NOMO-1 treated with dmso at 0.1 percent for 144 hours (cell line): ENCODE results near the gene EXOC4.

Source experiments
- DNase-seq: peaks from one replicate; lab custom pipeline; 2025; ENCODE audit not compliant: unreplicated experiment; lab: John Stamatoyannopoulos, UW

Gene EXOC4

DNA sequence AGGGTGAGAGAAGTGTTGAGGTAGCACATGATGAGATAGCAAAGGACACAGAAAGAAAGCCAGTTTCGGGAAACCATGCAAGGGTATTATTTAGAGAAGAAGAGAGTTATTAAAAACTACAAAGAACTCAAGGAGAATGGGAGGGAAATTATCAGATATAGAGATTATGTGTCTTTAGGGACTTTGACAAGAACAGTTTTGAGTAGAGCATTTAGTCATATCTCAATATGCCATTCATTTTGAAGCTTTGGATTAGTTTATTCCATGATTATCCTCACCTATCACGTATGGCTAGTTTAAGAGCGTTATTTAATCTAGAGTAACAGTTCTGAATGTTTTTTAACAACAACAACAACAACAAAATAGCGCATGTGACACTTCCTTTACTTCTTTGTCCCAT is 409.4 kb downstream of the EXOC4 start:
- DNase-seq: no peak

DNA sequence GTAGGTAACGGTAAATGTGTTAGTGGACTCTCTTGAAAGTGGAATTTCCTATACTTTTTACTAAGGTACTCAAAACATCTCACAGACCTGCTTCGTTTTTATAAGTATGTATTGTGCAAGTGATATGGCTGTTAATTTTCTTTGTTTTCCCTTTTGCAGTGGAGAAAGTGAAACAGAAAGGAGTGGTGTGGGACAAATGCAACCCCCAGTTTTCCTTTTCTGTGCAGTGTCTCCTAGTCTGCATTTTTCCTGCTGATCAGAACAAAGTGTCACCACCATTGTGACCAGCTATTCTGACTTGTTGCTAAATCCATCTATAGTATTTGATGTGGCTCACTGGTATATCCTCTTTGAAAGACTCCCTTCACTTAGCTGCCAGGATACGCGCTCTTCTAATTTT is 410.0 kb downstream of the EXOC4 start:
- no peak for DNase-seq

DNA sequence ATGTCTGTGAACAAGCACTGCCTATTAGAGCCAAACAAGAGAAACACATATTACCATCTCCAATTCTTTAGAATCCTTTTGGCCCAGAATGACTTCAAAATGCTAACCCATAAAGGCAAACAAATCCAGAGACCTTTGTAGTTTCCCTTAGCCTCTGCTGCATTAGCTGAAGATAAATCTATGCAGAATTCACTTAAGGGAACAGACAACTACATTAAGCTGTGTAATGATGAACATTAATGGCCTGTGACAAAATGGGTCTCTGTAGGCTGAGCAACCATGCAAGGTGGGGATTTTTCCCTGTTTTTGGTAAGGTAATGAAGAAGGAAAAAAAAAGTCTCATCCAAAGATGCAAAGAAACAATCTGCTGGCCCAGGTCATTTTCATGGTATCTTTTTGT is 411.6 kb downstream of the EXOC4 start:
- no peak for DNase-seq

DNA sequence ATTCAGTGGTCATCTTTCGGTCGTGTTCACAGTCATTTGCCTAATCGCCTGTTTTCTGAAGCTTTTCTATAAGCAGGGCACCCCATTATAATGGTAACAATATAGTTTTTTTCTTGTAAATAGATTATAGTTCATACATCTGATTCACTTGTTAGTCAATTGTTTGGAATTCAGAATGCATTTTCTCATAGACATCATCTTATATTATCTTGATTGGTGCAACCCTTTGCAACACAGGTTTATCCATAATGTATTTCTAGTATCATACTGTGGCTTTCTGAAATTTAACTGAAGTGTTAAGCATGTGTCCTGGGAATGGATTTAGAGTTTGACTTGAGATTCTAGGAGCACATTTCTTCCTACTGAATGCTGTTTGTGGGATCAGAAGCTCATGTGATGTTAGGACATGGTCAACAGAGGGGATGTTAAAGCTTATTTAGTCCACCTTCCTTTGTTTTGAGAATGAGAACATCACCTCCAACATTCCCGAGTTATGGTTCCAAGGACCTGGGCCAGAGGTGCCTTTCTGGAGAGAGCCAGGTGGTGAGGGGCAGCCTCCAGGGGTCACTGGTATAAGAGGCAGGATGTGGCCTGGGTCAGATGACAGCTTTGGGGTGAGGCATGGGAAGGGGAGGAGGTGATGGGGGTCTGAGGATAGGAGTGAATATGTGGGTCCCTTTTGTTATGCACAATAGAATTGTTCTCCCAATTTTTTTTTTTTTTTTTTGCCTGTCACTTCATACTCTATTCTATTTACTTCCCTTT is 415.6 kb downstream of the EXOC4 start:
- DNase-seq: no peak

DNA sequence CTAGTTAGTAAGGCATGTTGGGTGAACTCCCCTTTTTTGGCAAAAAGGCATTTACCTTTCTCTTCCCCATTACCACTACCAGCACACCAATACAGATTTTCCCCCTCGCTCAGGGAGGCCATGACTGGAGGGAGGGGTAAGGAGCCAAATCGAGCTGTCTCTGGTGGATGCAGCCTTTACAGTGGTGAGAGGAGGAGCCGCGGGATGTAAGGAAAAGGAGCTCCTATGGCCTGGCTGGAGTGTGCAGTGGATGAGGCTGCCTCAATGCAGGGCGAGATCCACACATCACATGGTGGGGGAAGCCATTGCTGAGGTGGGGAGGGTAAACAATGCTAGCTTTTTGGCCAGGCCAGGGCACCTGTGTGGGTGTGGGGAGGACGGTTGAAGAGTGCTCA is 416.2 kb downstream of the EXOC4 start:
- DNase-seq: no peak

DNA sequence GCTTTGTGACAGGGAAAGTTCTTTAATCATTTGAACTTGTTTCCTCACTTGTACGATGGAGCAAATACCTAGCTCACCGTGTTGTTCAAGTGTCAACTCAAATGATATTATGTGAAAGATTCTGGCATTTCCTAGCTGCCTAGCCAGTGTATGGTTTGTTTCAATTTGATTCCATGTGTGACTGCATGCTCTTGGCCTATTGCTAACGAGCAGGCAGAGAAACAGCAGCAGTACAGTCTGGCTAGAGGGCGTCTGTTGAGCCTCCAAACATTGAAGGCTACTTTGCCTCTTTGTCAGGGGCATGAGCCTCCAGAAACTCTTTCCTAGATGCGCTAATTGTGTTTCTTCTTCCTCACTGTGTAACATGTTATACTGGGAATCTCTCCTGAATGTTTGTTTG is 417.4 kb downstream of the EXOC4 start:
- no peak for DNase-seq

DNA sequence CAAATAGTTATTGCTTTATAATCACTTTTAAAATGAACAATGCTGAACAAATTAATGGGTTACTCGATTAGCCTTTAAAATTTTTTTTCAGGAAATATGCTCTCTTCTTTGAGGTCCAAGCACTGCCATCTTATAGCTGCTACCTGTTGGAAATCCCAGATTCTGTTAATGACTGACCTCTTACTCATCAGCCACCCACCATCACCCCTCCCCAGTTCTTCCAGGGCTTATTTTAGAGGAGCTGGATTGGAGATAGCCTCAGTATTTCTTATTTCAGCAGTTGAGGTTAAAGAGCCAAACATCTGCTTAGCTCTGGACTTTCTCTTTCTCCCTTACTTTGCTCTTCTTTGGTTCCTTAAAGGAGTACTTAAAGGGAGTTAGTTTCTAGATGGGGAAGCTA is 420.0 kb downstream of the EXOC4 start:
- no peak for DNase-seq

DNA sequence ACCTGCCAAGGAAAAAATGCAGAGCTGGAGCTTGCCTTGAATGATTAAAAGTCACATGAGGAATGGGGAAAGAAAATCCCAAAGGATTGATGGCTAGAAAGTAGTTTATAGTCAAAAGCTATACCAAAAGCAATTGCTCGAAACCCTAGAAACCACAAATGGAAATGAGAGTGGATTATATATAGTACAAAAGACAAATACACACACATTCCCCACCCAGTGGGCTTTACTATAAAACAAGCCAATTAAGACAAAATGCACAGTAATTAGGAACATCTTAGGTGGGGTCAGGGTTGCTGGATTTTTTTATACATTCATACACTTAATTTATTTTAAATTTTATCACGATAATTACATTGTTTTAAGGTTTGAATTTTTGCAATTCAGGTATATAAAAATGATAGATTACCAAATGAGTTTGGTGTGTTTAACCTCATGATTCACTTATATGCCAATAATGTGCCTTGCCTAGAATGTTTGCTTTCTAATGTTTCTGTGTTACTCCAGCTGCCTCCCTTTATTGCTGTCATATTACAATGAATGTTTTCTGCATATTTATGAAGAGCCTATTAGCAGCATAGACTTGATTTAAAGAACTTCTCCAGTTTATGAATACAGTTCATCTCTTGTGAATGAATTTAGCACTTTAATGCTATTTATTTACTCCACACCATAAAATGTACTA is 421.3 kb downstream of the EXOC4 start:
- no peak for DNase-seq

DNA sequence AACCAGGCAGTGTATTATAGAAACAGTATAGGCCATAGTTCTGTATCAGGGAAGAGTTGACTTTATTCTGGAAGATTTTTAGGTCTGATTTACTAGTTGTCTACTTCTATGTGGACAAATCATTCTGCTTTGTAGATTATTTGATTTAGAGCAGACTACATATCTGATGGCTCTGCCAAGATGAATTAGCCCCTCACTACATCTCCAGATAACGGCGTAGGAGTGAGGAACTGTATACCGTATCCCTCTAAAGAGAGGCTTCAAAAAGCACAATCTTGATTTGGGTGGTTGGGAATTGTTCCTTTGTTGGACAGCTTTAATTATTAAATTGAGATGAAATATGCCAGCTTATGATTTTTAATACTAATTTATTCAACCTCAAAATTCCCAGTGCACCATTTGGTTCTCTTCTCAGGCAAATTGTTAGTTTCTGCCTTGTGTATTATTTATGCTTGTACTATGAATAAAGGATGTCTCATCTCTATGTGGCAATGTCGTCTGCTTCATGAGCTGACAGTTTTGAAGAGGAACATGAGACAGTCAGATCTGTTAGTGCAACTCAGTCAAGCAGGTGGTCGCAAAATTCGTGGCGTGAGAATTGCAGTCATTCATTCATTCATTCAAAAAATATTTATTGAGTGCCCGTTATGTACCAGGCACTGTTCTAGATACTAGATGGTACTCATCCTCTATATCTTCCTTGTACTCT is 422.8 kb downstream of the EXOC4 start:
- DNase-seq: no peak

DNA sequence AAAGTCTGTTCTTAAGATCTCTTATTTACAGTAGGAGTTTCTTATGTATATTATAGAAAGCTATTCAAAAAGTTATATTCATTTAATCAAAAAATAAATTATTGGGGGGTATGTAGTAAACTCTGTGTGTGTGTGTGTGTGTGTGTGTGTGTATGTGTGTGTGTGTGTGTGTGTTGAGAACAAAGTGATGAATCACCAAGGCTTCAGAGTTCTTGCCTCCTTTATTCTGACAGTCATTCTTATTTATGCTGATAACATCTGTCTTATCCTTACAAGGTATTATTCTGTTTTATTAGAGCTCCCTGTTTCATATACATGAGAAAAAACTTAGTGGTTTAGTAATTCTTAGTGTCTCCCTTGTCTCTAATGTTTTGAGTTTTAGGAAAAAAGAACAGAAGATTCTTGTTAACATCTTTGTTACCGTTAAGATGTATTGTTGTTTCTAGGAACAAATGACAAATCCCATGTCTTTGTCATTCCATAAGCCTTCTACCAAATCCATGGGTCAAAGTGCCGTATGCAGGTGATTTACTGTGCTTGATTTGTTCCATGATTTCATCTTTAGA is 424.0 kb downstream of the EXOC4 start:
- no peak for DNase-seq

DNA sequence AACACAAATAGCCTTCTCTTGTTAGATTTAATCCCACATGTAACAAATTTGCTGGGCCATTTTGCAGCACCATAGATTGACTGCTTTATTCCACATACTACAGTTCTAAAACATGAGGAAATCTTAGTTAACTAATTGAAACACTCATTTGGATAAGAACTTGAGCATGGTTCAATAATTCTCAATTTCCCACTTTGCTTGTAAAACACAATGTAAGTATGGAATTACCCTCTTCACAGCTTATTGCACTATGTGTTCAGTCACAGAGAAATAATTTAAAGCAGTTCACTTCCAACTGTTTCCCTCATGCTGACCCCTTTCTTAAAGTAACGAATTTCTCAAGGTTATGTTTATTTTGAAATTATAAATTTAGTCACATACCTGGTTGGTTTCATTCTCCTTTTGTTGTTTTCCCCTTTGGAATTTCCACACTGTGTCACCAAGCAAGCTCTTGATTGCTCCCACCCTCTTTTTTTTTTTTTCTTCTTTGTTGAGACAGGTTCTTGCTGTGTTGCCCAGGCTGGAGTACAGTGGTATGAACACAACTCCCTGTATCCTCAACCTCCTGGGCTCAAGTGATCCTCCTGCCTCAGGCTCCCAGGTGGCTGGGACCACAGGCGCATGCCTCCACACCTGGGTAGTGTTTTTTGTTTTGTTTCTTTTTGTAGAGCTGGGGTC is 425.4 kb downstream of the EXOC4 start:
- no peak for DNase-seq

DNA sequence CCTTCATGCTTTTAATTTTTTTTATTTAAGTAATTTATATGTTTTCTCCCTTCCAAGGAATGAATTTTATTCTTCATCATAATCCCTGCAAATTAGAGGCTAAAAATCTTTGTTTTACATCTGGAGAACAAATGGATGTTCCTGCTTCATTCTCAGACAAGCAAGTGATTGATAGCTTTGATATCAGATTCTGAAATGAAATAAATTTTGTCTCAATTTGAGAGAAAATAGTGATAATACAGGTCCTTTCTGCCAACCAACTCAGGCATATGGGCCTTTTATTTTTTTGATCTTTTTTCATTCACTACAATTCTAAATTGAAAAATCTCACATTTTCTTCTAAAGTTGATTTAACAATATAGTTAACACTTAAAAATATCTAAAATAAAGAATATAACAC is 427.1 kb downstream of the EXOC4 start:
- no peak for DNase-seq

DNA sequence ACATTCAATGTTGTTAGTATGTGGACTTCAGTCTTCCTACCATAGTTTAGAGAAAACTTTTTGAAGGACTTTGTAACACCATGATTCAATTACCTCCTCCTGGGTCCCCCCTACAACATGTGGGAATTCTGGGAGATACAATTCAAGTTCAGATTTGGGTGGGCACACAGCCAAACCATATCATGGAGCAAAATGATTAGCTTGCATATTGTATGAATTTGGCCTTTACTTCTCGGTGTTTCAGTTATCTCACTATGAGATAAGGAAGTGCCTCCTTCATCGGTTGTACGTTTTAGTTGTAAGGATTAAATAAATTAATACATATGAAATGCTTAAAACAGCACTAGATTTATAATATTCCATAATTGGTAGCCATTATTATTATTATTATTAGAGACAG is 428.7 kb downstream of the EXOC4 start:
- no peak for DNase-seq

DNA sequence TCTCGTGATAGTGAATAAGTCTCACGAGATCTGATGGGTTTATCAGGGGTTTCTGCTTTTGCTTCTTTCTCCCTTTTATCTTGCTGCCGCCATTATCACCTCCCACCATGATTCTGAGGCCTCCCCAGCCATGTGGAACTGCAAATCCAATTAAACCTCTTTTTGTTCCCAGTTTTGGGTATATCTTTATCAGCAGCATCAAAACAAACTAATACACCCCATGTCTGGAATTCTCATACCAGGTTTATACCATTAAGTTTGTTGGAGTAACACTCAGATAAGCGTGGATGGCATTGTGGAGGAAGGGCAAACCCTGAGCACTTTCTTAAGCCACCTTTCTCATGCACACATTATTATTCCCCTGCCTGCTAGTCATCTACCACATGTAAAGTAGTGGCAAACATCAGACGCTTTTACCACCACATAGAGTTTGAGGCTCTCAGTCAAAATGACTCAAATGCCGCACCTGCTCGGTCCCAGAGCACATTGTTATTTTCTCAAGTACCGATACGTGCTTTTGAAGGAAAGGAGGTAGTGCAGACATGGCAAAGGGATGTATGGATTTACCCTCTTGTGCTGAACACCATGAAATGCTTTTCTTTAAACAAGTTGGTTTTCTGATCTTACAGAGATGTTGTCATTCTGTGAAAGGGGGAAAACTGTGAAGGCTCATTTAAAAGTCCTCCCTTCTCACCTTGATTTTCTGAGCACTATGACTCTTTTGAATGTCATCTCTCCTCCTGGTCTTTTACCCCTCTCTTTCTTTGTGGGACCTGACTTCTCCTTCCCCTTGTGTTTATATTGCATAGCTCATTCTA is 429.7 kb downstream of the EXOC4 start:
- no peak for DNase-seq

DNA sequence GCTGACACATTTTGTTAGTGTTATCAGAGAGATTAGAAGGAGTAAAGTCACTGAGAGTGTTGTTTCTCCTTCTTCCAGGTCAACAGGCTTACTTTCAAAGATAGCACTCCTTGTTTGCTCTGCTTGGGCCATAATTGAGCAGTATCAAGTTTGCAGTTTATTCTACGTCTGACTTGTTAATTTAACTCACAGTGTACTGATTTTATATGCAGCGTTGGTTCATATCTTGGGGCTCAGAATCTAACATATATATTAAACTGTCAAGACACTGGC is 430.2 kb downstream of the EXOC4 start:
- DNase-seq: no peak

DNA sequence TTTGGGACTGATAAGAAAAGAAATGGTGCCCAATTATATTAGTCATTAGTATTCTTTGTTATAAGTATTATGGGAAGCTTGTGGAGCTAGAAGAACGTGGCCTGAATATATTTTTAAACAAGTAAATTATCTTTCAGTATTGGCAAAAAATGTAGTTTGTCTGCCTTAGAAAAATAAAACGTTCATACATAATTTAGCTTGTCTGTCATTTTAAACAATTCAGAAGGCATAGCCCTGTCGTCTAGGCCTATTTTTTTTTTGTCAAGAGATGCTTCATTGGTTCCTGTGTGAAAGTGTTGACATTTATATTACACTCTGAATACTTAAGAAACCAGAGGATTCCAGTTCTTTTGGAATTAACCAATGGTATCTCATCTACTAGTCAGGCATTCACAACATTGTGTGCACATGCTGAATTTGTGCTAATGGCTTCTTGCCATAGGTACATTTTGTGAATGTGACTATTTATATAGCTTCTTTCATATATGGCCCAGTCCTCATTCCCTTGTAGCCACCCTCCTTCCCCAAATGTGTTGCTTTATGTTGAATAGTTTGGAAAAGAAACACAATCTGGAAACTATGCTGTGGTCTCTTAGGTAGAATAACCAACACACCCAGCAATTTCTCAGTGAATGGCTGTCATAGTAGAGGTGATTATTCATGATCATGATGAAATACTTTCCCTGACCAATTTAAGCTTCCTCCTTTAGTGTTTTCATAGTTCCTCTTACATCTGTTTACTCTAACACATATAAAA is 435.8 kb downstream of the EXOC4 start:
- DNase-seq: no peak

DNA sequence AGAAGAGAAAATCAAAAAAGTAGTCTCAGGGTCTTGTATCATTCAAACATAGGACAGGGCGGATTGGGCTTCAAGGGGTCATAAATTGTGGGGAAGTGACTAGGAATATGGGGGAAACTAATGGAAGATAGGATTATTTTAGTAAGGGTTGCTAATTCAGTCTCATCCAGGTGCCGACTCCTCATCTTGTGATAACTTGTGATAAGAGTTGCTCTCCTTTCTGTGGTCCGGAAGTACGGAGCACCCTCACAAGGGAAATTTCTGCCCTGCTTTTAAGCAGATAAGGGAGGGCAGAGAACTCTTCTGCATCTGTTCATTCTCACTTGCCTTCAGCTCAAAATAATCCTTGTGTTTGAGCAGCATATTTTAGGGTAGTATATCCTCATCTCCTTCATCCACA is 437.9 kb downstream of the EXOC4 start:
- DNase-seq: no peak

DNA sequence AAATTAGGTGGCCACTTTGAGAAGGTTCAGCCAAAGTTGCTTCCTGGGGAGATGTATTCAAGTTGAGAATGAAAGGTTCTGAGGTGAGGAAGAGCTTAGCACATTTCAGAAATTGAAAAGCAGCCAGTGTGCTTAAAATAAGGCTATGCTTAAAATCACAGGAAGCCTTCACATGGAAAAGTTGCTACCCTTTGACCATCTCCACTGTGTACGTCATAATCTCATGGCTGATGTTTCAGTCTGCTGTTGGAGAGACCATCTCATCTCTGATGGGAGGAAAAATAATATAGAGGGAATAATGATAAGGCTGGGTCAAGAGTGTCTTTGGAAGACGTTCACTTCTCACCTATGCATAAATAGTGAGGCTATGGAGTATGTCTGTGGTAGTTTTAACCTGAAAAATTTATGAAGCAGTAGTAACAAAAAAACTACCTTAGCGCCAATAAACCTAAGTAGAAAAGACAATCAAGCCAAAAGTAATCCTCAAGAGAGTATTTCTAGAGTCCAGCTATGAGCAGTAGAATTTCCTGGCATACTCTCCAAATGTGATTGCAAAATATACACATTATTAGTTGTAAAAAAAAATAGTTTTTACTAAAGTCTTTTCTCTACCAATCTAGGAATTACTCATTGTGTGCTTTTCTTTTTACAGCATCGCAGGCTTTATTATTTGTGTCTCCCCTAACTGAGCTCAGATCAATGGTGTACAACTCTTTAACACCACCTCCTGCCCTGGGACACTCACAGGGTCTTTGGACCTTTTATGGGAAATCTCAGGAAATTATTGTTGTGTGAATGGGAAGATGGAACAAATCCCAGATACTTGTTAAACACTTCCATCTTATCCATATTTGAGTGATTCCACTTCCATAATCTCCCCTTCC is 439.1 kb downstream of the EXOC4 start:
- DNase-seq: no peak

DNA sequence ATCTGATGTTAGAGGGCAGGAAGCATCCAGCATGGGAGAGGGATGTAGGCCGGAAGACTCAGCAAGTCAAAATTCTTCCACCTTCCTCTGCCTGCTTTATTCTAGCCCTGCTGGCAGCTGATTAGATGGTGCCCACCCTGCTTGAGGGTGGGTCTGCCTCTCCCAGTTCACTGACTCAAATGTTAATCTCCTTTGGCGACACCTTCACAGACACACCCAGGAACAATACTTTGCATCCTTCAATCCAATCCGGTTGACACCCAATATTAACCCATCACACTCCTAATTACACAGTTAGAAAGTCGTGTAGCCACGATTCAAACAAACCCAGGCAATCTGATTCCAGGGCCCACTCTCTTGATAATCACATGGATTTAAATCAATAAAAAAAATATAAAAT is 440.4 kb downstream of the EXOC4 start:
- no peak for DNase-seq
